NCI-H1436 (cell line): ENCODE results near the gene ITGB2.

ENCODE experiments used
- DNase-seq: peaks from one replicate; lab custom pipeline; 2025; lab: John Stamatoyannopoulos, UW

ITGB2 gene

DNA sequence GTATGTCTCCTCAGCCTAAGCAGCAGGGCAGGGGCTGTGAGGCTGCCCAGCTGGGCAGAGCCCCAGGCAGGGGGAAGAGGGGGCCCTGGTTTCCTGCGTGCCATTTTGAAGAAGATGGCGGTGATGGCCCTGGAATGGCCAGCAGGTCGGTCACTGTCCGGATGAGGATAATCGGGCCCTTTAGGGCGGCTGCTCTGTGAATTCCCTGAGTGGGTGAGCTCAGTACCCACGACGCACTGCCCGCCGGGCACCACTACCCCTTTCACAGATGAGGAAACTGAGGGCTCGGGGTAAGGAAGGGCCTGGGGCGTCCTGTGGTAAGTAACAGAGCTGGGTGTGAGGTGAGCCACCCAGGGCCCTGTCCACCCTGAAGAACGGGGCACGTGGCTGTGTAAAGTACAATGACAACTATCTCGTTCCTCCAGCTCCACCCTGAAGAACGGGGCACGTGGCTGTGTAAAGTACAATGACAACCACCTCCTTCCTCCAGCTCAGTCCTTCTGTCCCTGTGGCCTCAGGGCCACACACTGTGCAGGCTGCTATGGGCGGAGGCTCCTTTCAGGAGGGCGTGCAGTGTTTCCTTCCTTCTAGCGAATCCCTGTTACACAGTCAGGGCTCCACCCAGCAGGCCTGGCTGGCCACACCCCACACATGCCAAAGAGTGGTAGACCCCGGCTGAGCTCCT, 23.2 kb downstream of the ITGB2 start:
- no peak for DNase-seq

- no peak for DNase-seq
These were observed 24.0 kb downstream of the ITGB2 start for GRCh38 chr21:44896561-44897286.

- no peak for DNase-seq
These were observed 24.8 kb downstream of the ITGB2 start for GRCh38 chr21:44895859-44896258.

GRCh38 chr21:44894687-44895302, 25.9 kb downstream of the ITGB2 start:
- DNase-seq: no peak

DNA sequence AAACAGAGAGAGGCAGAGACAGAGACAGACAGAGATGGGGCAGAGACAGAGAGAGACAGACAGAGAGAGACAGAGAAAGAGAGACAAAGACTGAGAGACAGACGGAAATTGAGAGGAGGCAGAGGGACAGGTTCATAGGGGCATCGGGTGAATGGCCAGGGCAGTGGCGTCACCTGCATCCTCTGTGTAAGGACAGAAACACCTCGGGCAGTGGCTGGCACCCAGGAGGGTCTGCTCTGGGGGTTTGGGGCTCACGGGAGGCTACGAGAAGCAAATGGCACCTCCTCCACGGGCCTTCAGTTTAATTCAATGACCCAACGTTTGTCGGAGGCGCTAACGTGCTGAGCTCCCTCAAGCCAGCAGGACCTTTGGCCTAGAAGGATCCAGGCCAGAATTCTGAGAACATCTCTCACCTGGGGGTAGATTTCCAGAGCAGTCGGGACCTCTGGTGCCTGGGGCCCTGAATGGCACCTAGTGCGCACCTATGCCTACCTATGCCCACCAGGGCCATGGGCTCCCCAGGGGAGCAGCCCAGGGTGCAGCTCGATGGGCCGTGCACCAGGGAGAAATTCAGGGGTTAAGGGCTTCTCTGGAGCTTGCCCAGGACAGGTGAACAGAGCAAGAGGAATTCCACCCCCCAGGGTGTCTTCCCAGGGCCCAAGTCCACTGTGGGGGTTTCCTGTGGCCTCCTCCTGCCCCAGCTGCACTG, 26.6 kb downstream of the ITGB2 start:
- no peak for DNase-seq

DNA sequence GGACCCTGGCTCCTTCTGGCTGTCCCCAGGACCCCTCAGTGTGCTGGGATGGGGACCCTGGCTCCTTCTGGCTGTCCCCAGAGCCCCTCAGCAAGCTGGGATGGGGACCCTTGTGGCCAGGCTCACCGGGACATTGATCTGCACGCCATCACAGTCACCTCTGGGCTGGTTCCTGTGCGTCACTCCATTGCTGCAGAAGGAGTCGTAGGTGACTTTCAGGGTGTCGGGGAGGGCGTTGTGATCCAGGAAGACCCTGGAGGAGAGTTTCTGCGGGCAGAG, 27.5 kb downstream of the ITGB2 start:
- no peak for DNase-seq

DNA sequence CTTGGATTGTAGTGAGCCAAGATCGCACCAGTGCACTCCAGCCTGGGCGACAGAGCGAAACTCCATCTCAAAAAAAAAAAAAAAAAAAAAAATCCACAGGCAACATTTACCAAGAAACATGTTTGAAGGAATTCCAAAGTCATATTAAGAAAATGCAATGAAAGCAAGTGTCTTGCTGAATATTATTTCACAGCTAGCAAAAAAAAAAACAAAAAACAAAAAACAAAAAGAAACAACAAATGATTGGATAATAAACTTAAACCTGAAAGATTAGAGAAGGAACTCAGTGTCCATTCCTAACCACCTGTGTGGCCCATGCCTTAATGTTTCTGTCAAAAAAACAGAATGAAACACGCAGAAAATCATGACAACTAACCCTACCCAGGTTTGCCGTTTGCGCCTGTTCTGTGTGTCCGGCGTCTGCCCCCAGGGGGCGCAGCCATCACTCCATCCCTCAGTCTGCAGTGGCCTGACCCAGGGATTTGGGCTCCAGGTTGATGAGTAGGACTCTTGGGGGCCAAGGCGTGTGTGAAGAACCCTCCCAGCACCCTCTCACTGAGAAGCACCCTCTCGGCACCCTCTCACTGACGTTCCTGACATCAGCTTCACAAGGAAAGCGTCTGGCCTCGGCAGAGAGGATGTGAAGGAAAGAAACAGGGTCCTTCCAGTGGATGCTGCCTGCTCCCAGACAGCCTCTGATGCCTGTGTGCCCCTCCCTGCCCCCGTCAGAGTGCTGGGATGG, 28.0 kb downstream of the ITGB2 start:
- DNase-seq: no peak

GRCh38 chr21:44892095-44892494, 28.6 kb downstream of the ITGB2 start:
- DNase-seq: no peak

- no peak for DNase-seq
These were observed 29.1 kb downstream of the ITGB2 start for GRCh38 chr21:44891631-44892031.

DNA sequence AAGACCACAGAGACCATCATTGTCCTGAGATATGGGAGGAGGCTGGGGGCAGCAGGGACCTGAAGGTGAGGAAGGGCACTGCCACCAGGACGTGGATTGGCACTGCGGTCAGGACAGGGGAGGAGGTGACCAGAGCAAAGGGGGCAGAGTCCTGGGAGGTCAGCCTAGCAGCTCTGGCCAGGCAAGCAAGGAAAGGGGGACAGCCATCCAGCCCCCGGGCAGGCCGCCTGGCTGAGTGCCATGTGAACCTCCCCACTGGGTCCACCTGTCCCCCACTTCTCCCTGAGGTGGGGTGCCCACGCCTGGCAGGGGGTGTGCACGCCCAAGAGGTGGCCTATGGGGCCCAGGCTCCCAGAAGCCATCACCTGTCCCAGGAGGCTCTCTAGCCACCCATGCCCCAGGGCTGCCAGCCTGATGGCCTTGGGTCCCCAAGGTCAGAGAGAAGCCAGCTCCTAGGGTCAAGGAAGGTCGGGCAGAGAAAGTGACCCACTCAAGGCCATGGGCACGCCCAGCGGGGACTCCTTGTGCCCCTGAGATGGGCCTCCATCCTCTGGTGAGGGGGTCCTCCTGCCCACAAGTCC, 29.6 kb downstream of the ITGB2 start:
- DNase-seq: no peak

DNA sequence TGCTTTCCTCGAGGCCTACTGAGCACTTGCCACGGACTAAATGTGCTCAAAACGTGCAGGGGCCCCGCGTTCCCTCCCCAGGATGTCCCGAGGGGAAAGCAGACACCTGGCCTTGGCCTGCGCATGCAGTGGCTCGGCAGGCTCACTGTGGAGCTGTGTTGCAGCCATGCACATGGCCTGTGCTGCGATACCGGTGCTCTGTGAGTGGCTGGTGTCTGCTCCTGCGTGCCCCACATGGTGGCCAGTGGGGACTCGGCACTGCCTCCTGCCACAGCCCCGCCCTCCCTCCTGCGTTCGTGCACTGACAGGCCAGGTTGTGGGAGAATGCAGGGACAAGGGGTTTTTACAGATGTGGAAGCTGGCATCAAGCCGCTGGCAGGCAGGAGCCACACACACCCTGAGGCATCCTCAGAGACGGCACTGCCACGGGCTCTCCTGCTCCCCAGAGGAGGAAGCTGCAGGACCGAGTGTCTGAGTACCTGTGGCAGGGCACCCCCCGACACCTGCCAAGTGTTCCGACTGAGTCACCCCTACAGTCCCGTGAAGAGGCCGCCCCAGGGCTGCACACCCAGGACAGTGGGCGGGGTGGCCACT, 30.3 kb downstream of the ITGB2 start:
- no peak for DNase-seq

DNA sequence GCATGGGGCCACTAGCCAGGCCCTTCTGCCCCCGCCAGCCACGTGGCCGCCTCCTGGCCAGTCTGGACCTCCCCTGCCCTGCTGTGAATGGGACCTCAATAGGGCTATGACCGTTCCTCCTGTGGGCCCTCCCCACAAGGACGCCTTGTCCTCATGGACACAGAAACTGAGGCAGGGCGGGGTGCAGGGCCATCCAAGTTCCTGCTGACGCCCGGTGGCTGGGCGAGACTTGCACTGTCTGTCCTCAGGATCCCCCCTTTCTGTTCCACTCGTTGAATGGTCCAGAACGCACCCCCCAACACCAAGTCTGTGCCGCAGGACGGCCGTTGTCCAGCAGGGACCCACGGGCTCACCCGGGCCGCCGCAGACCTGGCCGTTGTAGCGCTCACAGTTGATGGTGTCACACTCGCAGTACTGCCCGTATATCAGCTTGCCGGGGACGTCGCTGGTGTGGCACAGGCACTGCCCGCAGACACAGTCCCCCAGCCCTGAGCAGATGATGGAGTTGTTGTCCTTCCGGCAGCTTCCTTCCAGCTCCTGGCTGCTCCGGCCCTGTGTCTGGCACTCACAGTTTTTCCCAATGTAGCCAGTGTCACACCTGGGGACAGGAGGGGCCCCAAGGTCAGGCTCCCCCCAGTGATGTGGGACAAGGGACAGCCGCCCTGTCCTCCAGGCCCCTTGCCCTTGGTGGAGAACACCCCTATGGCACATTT, 30.9 kb downstream of the ITGB2 start:
- no peak for DNase-seq

DNA sequence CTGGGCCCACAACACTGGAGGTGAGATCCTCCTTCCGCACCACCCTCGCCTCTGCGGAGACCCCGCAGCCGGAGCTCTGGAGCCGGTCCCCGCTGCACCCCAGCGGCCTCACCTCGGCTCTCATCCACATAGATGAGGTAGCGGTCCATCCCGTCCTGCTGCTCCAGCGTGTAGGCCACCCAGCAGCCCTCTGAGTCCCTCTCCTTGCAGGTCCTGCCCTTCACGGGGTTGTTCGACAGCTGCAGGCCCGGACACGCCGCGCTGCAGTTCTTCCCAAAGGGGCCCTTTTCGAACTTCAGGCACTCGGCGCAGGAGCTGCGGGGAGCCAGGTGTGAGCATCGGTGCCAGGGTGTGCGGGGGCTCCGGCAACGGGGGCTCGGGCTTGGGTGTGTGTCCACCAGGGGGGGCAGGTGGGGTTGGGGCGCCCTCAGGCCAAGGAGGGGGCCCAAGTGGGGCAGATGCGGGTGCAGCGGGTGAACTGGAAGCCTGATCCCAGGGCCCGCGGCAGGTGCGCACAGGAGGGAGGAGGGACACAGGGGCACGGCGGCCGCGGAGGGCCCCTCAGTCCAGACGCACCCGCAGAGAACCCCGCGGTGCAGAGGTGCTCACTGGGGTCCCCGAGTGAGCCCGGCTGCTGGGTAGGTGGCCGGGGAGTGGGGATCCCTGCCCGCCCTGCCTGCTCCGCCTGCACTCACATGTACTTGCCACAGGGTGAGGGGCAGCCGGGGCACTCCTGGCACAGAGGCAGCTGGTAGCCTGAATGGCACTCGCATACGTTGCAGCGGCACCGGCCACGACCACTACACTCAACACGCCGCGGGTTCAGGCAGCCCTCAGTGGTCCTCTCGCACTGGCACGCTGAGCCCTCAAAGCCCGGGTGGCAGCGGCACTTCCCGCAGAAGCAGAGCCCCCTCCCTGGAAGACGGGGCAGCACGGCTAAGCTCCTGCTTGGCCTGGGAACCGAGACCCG, 31.8 kb downstream of the ITGB2 start:
- DNase-seq: no peak

GRCh38 chr21:44887807-44888580, 32.7 kb downstream of the ITGB2 start:
- DNase-seq: no peak

DNA sequence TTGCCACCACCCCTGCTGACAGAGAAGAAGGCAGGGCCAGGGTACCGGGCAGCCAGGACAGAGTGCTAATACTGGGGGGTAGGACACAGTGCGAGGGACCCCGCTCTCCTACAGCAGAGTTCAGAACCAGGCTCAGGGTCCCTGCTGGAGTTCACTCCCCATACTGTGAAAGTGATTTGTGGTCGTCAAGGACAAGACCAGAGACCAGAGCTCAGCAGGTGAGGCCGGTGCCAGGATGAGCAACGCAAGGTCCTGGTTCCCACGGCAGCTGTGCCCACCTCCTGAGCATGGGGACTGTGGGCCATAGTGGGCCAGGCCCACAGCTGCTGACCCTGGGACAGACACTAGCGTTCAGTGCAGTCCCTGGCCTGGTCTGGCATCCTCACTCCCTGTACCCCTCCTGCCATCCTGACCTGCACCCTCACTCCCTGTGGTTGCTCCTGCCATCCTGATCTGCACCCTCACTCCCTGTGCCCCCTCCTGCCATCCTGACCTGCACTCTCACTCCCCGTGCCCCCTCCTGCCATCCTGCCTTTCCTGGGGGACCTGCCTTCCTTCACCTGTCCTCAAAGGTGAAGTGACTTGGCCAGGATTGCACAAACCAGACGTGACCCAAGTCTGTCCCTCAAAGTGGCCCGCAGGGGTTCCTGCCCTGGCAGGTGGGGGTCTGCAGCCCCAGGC, 33.4 kb downstream of the ITGB2 start:
- no peak for DNase-seq

DNA sequence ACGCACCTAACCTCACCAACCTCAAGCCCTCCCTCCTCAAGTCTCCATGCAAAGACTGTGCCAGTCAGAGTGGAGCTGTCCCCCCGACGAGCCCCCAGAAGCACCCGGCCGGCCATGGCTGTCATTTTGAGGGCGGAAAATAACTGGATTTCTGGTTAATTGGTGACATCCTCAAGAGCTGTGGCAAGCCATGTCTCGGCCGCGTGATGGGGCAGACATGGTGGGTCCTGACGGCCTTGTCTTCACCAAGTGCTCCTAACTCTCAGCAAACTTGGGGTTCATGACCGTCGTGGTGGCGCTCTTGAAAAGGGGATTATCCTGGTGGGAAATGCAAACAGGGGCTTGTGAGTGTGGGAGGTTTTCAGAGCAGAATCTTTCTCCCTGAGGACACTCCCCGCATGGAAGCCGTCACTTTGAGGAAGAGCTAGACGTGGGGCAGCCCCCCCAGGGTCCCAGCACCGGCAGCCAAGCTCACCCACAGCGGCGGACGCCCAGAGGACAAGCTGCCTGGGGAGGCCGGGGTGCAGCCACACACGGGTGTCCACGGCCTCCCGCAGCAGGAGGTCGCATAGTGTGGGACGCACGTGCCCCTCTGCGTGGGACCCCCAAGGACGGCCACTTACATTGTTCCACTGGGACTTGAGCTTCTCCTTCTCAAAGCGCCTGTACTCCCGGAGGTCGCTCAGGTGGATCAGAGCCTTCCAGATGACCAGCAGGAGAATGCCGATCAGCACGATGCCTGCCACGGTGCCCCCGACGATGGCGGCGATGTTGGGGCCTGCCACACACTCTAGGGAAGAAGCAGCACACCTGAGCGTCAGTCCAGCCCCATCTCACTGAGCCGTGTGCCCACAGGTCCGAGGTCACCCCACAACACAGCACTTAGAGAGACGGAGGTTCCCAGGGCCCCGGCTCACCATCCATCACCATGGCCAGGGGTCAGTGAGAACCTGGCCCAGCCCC, 34.3 kb downstream of the ITGB2 start:
- DNase-seq: no peak

DNA sequence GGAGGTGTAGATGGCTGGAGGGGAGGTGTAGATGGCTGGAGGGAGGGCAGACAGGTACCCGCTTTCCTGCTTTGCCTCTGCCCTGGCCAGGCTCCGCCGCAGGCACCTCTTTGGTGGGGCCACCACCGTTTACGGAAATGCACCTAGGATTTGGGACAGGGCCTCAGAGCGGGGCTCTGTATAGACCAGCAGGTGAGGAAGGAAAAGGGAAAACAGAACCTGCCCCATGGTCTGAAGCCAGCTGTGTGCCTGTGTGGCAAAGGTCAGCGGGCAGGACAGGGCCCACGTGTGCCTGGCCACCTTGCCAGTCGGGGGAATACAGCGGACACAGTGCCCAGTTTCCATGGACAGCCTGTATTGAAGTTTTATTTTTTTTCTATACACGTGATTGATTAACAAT, 35.1 kb downstream of the ITGB2 start:
- DNase-seq: no peak
